ENCODE results near the gene ASB18. TPM values are rescaled to one million over a fixed set of nuclear protein-coding genes. Genes with fewer than 3 reads are reported as not detected.

The ASB18 gene
- total and polyA plus RNA-seq, 9 donors = not detected

DNA sequence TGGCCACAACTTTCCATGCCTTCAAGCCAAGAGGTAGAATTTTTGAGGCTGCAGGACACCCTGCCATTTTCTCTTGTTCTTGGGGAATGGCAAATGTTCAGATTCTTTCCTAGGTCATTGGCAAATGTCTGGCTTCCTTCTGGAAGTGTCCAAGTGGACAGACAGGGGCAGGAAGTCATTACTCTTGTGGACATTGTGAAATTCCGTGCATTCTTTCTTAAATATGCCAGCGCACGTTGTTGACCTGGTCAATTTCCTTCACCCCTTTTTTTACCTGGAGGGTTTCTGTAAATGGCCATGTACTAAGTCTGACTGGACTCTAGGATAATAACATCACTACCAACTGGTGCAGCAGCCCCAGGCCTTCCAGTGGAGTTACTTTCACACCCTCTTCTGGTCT is 13.9 kb downstream of the ASB18 start:
- Histone ChIP-seq H3K4me1 (ENCODE audit: insufficient read depth) (no peaks in the 10 kb centered on the region), H3K4me3 (no peak overlapping the region), H3K36me3 (no peaks in the 10 kb centered on the region), H3K27ac (no peak overlapping the region), H3K9me3 (no peaks in the 10 kb centered on the region), H3K27me3 (no peaks in the 10 kb centered on the region)
- intact Hi-C loops (cut with DNase I) = no loop called here
- 50 to 71% (median 67%) methylated on average over 3 of the region's 3 CpGs for WGBS, 3 donors
- TF ChIP-seq EP300 (IDR thresholded peaks at IDR 0.05) (no peak), POLR2A (IDR thresholded peaks at IDR 0.05) (no peak)
- TF ChIP-seq, protein P1, sequence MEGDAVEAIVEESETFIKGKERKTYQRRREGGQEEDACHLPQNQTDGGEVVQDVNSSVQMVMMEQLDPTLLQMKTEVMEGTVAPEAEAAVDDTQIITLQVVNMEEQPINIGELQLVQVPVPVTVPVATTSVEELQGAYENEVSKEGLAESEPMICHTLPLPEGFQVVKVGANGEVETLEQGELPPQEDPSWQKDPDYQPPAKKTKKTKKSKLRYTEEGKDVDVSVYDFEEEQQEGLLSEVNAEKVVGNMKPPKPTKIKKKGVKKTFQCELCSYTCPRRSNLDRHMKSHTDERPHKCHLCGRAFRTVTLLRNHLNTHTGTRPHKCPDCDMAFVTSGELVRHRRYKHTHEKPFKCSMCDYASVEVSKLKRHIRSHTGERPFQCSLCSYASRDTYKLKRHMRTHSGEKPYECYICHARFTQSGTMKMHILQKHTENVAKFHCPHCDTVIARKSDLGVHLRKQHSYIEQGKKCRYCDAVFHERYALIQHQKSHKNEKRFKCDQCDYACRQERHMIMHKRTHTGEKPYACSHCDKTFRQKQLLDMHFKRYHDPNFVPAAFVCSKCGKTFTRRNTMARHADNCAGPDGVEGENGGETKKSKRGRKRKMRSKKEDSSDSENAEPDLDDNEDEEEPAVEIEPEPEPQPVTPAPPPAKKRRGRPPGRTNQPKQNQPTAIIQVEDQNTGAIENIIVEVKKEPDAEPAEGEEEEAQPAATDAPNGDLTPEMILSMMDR (IDR thresholded peaks at IDR 0.05) = no peak
- no peak for DNase-seq

DNA sequence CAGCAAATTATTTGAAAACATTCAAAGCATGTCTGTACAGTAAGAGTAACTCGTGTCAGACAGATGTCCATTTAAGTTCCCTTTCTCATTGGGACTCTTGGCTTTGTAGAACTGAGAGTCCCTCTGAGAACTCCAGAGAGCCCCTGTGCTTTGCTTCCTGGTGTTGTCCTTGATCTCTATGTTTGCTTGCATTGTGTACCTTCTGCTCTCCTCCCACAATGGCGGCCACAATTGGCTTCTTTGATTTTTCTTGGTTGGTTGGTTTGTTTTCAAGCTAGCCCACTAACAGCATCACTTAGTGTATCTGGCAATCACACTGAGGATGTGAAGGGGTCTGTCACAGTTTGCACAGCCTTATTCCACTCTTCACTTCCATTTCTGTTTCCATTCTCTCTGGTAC is 15.1 kb downstream of the ASB18 start:
- no peak overlapping the region for H3K4me3 ChIP-seq
- no peaks in the 10 kb centered on the region for H3K27me3 ChIP-seq
- no peaks in the 10 kb centered on the region for H3K4me1 ChIP-seq (ENCODE audit: insufficient read depth)
- no peaks in the 10 kb centered on the region for H3K9me3 ChIP-seq
- no peak for DNase-seq
- no peaks in the 10 kb centered on the region for H3K36me3 ChIP-seq
- intact Hi-C loops (cut with DNase I) = no loop called here
- 79 to 88% (median 82%) methylated on average over 2 of the region's 2 CpGs for WGBS, 3 donors
- TF ChIP-seq, protein P1 (IDR thresholded peaks at IDR 0.05) = no peak
- TF ChIP-seq EP300 (IDR thresholded peaks at IDR 0.05) (no peak), POLR2A (IDR thresholded peaks at IDR 0.05) (no peak)
- H3K27ac ChIP-seq = no peak overlapping the region

DNA sequence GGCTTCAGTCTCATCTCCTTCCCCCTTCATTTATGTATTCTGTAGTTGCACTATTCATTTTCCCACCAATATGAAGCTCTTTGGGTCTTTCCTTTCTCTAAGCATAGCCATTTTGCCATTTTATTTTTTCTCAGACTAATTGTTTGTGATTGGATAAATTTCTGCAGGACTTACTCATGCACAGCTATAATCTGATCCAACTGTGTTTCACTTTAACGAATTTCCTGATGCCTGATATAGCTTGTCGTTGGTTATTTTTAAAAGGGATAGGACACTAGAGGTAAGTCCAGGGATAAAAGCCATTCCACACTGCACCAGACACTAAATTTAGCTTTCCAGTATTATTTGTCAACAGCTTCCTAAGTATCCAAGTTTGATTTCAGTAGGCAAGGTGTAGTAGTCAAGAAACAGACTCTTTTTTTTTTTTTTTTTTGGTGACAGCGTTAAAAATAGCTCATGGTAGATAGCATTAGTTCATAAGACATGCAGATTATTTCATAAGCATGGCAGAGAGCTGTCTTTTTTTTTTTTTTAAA is 17.4 kb downstream of the ASB18 start:
- DNase-seq = no peak
- Histone ChIP-seq H3K27ac (no peak overlapping the region), H3K4me3 (no peak overlapping the region), H3K27me3 (no peaks in the 10 kb centered on the region), H3K36me3 (no peaks in the 10 kb centered on the region), H3K4me1 (ENCODE audit: insufficient read depth) (no peaks in the 10 kb centered on the region), H3K9me3 (no peaks in the 10 kb centered on the region)
- 50 to 79% (median 51%) methylated on average over 3 of the region's 3 CpGs for WGBS, 3 donors
- intact Hi-C loops (cut with DNase I) = no loop called here
- TF ChIP-seq POLR2A (IDR thresholded peaks at IDR 0.05) (no peak), EP300 (IDR thresholded peaks at IDR 0.05) (no peak)
- TF ChIP-seq, protein P1 (IDR thresholded peaks at IDR 0.05) = no peak

DNA sequence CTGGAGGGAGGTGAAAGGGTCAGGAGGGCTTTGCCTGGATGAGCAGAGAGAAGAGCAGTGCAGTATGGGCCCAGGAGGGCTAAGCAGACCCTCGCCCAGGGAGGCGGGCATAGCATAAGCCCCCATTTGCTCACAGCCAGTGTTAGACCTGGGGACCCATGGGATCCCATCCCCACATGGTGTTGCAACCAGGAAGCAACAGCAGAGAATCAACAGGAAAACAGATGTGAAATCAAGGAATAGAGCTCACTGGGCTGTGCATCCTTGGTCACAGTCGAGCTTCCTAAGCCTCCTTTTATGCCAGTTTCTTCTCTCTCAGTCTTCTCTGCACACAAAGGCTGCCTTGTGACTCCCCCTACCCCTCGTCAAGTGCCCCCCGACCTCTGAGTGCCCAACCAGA is 19.9 kb downstream of the ASB18 start:
- H3K9me3 ChIP-seq = no peaks in the 10 kb centered on the region
- DNase-seq = no peak
- no peaks in the 10 kb centered on the region for H3K4me1 ChIP-seq (ENCODE audit: insufficient read depth)
- no peak overlapping the region for H3K4me3 ChIP-seq
- TF ChIP-seq, protein P1 (IDR thresholded peaks at IDR 0.05) = no peak
- TF ChIP-seq EP300 (IDR thresholded peaks at IDR 0.05) (no peak), POLR2A (IDR thresholded peaks at IDR 0.05) (no peak)
- no peak overlapping the region for H3K27ac ChIP-seq
- WGBS, 3 donors = 81 to 92% (median 83%) methylated on average over 5 of the region's 5 CpGs
- intact Hi-C loops (cut with DNase I) = no loop called here
- no peaks in the 10 kb centered on the region for H3K27me3 ChIP-seq
- H3K36me3 ChIP-seq = no peaks in the 10 kb centered on the region
